ENCODE results near the gene PPP1R13B.

- TF ChIP-seq CTCF (IDR thresholded peaks at IDR 0.05), result no peak
- no peak for TF ChIP-seq POLR2AphosphoS5 (IDR thresholded peaks at IDR 0.05)
Measured at GRCh38 chr14:103685276-103686211, 161.8 kb downstream of the PPP1R13B start.
